ENCODE results near the gene ARHGEF6. TPM values are rescaled to one million over a fixed set of nuclear protein-coding genes. Genes with fewer than 3 reads are reported as not detected.

The ARHGEF6 gene
- total RNA-seq, 2 experiments from 2014 or later: 50.8 to 64.5 TPM

GRCh38 chrX:136665258-136665900 is 115.4 kb downstream of the ARHGEF6 start:
- no TSS peak for BruUV-seq (replicated peaks)
- ChIA-PET POLR2A (interaction anchor here (0.9 kb wide), 1 partner anchor 13 kb away, joined by 3 read pairs; no protein-coding TSS in a partner anchor), CTCF (ENCODE audit: unreplicated experiment) (no interaction called here)
- DNase-seq (ENCODE audit: low spot score): peak; percentile 8
- no peak overlapping the region for H3K4me3 ChIP-seq (ENCODE audit: low read depth, low read length, poor library complexity, severe bottlenecking)
- H4K20me1 ChIP-seq (ENCODE audit: insufficient read depth, low read length): no peaks in the 10 kb centered on the region
- H3K4me2 ChIP-seq (ENCODE audit: low read length): peak overlapping the region; percentile 46
- intact Hi-C loops (cut with micrococcal nuclease; ENCODE audit: unreplicated experiment): no loop called here
- H2AFZ ChIP-seq (ENCODE audit: low read length): no peak overlapping the region
- H3K9me3 ChIP-seq (ENCODE audit: low read length): peaks cover 15% of the 10 kb centered on the region; the same call in 1 of the 2 replicates
- no peaks in the 10 kb centered on the region for H3K9me2 ChIP-seq (ENCODE audit: insufficient read depth, low read length)
- no peak for TF ChIP-seq EZH2phosphoT487 (IDR thresholded peaks at IDR 0.05; ENCODE audit: borderline replicate concordance, low read depth, low read length)
- TF ChIP-seq, protein P1, sequence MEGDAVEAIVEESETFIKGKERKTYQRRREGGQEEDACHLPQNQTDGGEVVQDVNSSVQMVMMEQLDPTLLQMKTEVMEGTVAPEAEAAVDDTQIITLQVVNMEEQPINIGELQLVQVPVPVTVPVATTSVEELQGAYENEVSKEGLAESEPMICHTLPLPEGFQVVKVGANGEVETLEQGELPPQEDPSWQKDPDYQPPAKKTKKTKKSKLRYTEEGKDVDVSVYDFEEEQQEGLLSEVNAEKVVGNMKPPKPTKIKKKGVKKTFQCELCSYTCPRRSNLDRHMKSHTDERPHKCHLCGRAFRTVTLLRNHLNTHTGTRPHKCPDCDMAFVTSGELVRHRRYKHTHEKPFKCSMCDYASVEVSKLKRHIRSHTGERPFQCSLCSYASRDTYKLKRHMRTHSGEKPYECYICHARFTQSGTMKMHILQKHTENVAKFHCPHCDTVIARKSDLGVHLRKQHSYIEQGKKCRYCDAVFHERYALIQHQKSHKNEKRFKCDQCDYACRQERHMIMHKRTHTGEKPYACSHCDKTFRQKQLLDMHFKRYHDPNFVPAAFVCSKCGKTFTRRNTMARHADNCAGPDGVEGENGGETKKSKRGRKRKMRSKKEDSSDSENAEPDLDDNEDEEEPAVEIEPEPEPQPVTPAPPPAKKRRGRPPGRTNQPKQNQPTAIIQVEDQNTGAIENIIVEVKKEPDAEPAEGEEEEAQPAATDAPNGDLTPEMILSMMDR (conservative IDR thresholded peaks at IDR 0.05; ENCODE audit: low read length): no peak
- H3K79me2 ChIP-seq (ENCODE audit: insufficient read depth, low read depth, low read length): no peaks in the 10 kb centered on the region
- H3K27ac ChIP-seq (ENCODE audit: low read depth, low read length, poor library complexity, severe bottlenecking): peak overlapping the region; percentile 47
- peaks cover 18% of the 10 kb centered on the region for H3K4me1 ChIP-seq (ENCODE audit: insufficient read depth, low read length, poor library complexity, severe bottlenecking)
- peaks cover 65% of the 10 kb centered on the region for H3K36me3 ChIP-seq (ENCODE audit: insufficient read depth, low read length)

GRCh38 chrX:136662976-136663375 is 117.8 kb downstream of the ARHGEF6 start:
- no peak overlapping the region for H2AFZ ChIP-seq (ENCODE audit: low read length)
- ChIA-PET POLR2A (no interaction called here), CTCF (ENCODE audit: unreplicated experiment) (no interaction called here)
- no peak for DNase-seq (ENCODE audit: low spot score)
- no peak overlapping the region for H3K4me2 ChIP-seq (ENCODE audit: low read length)
- peaks cover 15% of the 10 kb centered on the region; the same call in 1 of the 2 replicates for H3K9me3 ChIP-seq (ENCODE audit: low read length)
- H3K9me2 ChIP-seq (ENCODE audit: insufficient read depth, low read length): no peaks in the 10 kb centered on the region
- no peaks in the 10 kb centered on the region for H3K79me2 ChIP-seq (ENCODE audit: insufficient read depth, low read depth, low read length)
- intact Hi-C loops (cut with micrococcal nuclease; ENCODE audit: unreplicated experiment): no loop called here
- no peaks in the 10 kb centered on the region for H4K20me1 ChIP-seq (ENCODE audit: insufficient read depth, low read length)
- H3K36me3 ChIP-seq (ENCODE audit: insufficient read depth, low read length): peaks cover 44% of the 10 kb centered on the region
- peaks cover 28% of the 10 kb centered on the region for H3K4me1 ChIP-seq (ENCODE audit: insufficient read depth, low read length, poor library complexity, severe bottlenecking)
- no TSS peak for BruUV-seq (replicated peaks)
- TF ChIP-seq, protein P1 (conservative IDR thresholded peaks at IDR 0.05; ENCODE audit: low read length): no peak
- TF ChIP-seq EZH2phosphoT487 (IDR thresholded peaks at IDR 0.05; ENCODE audit: borderline replicate concordance, low read depth, low read length): no peak
- no peak overlapping the region for H3K4me3 ChIP-seq (ENCODE audit: low read depth, low read length, poor library complexity, severe bottlenecking)
- H3K27ac ChIP-seq (ENCODE audit: low read depth, low read length, poor library complexity, severe bottlenecking): no peak overlapping the region

- H3K27ac ChIP-seq (ENCODE audit: low read depth, low read length, poor library complexity, severe bottlenecking): no peak overlapping the region
- CTCF ChIA-PET (ENCODE audit: unreplicated experiment): no interaction called here
- no TSS peak for BruUV-seq (replicated peaks)
Measured at GRCh38 chrX:136662104-136662503, 118.6 kb downstream of the ARHGEF6 start.

More at GRCh38 chrX:136662104-136662503, 118.6 kb downstream of the ARHGEF6 start:
- POLR2A ChIA-PET: no interaction called here
- Histone ChIP-seq H3K9me2 (ENCODE audit: insufficient read depth, low read length) (no peaks in the 10 kb centered on the region), H3K9me3 (ENCODE audit: low read length) (peaks cover 15% of the 10 kb centered on the region; the same call in 1 of the 2 replicates), H3K79me2 (ENCODE audit: insufficient read depth, low read depth, low read length) (no peaks in the 10 kb centered on the region), H4K20me1 (ENCODE audit: insufficient read depth, low read length) (no peaks in the 10 kb centered on the region), H3K36me3 (ENCODE audit: insufficient read depth, low read length) (peaks cover 35% of the 10 kb centered on the region), H3K4me1 (ENCODE audit: insufficient read depth, low read length, poor library complexity, severe bottlenecking) (peaks cover 31% of the 10 kb centered on the region), H3K4me3 (ENCODE audit: low read depth, low read length, poor library complexity, severe bottlenecking) (no peak overlapping the region), H2AFZ (ENCODE audit: low read length) (no peak overlapping the region), H3K4me2 (ENCODE audit: low read length) (no peak overlapping the region)
- TF ChIP-seq EZH2phosphoT487 (IDR thresholded peaks at IDR 0.05; ENCODE audit: borderline replicate concordance, low read depth, low read length): no peak
- TF ChIP-seq, protein P1 (conservative IDR thresholded peaks at IDR 0.05; ENCODE audit: low read length): no peak
- intact Hi-C loops (cut with micrococcal nuclease; ENCODE audit: unreplicated experiment): no loop called here
- DNase-seq (ENCODE audit: low spot score): no peak
